ENCODE data around the gene SLC1A2. TPM values are rescaled to one million over a fixed set of nuclear protein-coding genes. Genes with fewer than 3 reads are reported as not detected.

SLC1A2 gene
- total RNA-seq, 1 experiment from 2014 or later: 0.50 TPM

GRCh38 chr11:35237860-35238715 is 181.3 kb downstream of the SLC1A2 start:
- Histone ChIP-seq H3K9ac (ENCODE audit: extremely low read depth, insufficient read length, low read length) (no peak overlapping the region), H4K91ac (ENCODE audit: insufficient read length, low read depth, low read length) (no peak overlapping the region), H3K23me2 (ENCODE audit: insufficient read length, low read depth, low read length, poor library complexity, severe bottlenecking) (no peaks in the 10 kb centered on the region), H3K27me3 (ENCODE audit: insufficient read depth, low read length) (no peaks in the 10 kb centered on the region), H3K4ac (ENCODE audit: low read depth, low read length) (no peak overlapping the region), H3K9me3 (ENCODE audit: control insufficient read depth, low read depth, low read length) (no peaks in the 10 kb centered on the region), H3K23ac (ENCODE audit: insufficient read length, low read depth, low read length) (no peak overlapping the region), H2BK5ac (ENCODE audit: insufficient read length, low read length) (no peak overlapping the region), H3K56ac (ENCODE audit: insufficient read length, low read depth, low read length) (no peak overlapping the region), H3T11ph (ENCODE audit: low read length) (no peak overlapping the region), H3K4me2 (ENCODE audit: insufficient read depth, insufficient read length, low read length) (no peak overlapping the region), H2BK20ac (ENCODE audit: low read depth, low read length, poor library complexity, severe bottlenecking) (no peak overlapping the region), H3K79me2 (ENCODE audit: insufficient read depth, low read length) (no peaks in the 10 kb centered on the region), H4K8ac (replicated peaks; ENCODE audit: insufficient read length, low read depth, low read length) (no peak overlapping the region), H3K14ac (ENCODE audit: insufficient read depth, low read length) (no peak overlapping the region), H3K27ac (ENCODE audit: insufficient read length, low read depth, low read length) (no peak overlapping the region), H2AFZ (ENCODE audit: low read length) (no peak overlapping the region), H2AK5ac (ENCODE audit: insufficient read length, low read length) (no peak overlapping the region), H2BK12ac (ENCODE audit: insufficient read length, low read depth, low read length) (no peak overlapping the region), H3K4me1 (ENCODE audit: insufficient read depth, low read length) (peaks cover 1% of the 10 kb centered on the region; the same call in 1 of the 2 replicates), H4K20me1 (ENCODE audit: control insufficient read depth, insufficient read depth, insufficient read length) (no peaks in the 10 kb centered on the region), H3K18ac (ENCODE audit: insufficient read length, low read depth, low read length) (no peak overlapping the region), H3K79me1 (ENCODE audit: insufficient read depth, low read depth, low read length, poor library complexity, severe bottlenecking) (no peaks in the 10 kb centered on the region), H4K5ac (ENCODE audit: insufficient read length, low read depth, low read length) (no peak overlapping the region), H2BK15ac (ENCODE audit: low read depth, low read length) (no peak overlapping the region), H2BK120ac (ENCODE audit: low read depth, low read length, poor library complexity, severe bottlenecking) (no peak overlapping the region)
- H3K36me3 Mint-ChIP-seq (ENCODE audit: insufficient read depth in 1 of 3, low read depth in 3 of 3): 0 out of 7 replicates have a peak, but pooled peaks cover 0 to 4% (median 0%) of the 10 kb centered on the region in 3 experiments
- peaks cover 14 to 17% of the 10 kb centered on the region in 2 experiments for H3K4me1 Mint-ChIP-seq
- WGBS (ENCODE audit: extremely low coverage, insufficient read length, low lambda C conversion rate): no CpG with 5 or more reads among the region's 15 CpGs
- H3K27ac Mint-ChIP-seq: no peak overlapping the region; a peak in 1 of 7 replicates
- H3K9me3 Mint-ChIP-seq: no peaks in the 10 kb centered on the region; a peak in 1 of 5 replicates
- peak; percentile 75 for DNase-seq
- no peaks in the 10 kb centered on the region; the same call in 1 of the 2 replicates for H3K27me3 Mint-ChIP-seq (ENCODE audit: low read depth)
- peak overlapping the region in 1 of 2 experiments; percentile 50; a peak in 2 of 5 replicates for H3K4me3 Mint-ChIP-seq
- TF ChIP-seq CTCF (conservative IDR thresholded peaks at IDR 0.05): peak; percentile 92

All from H9 (cell line).